PC-3 (cell line): Measurements from ENCODE around the gene C9orf50. TPM values are rescaled to one million over a fixed set of nuclear protein-coding genes. Genes with fewer than 3 reads are reported as not detected.
A peak's percentile ranks its signal among the peaks of the same experiment; 100 is the strongest.

Experiments
- ATAC-seq: fragments of 200-7000 bp; cut with Tn5 transposase; 2 replicates; pipeline ENCODE4 v1.9.1; 2020; ENCODE audit warnings: mild to moderate bottlenecking, moderate library complexity
- BruUV-seq: library from RNA; stranded (reverse); fragments of 400-500 nt; replicated peaks from 2 replicates; lab custom pipeline; 2021; lab: Mats Ljungman, UMichigan
- CTCF ChIA-PET: fragments of 300-600 bp; sonication (Branson Sonifier 250); formaldehyde crosslinking; loops from one replicate; lab custom pipeline; 2022; ENCODE audit warnings: antibody characterized with exemption; lab: Charles Lee
- POLR2A ChIA-PET: fragments of 300-600 bp; sonication (Branson Sonifier 250); formaldehyde crosslinking; loops from one replicate; lab custom pipeline; 2022; ENCODE audit warnings: antibody characterized with exemption; ENCODE audit not compliant: unreplicated experiment; lab: Charles Lee
- DNase-seq: peaks from one replicate; pipeline ENCODE4 v3.0.0-alpha.2; 2015
- H2AFZ ChIP-seq: fragments of 300-600 bp; sonication (generic); 2 replicates; pipeline ENCODE4 v1.6.0; 2016; ENCODE audit warnings: antibody characterized with exemption, low read length
- H3F3A ChIP-seq: fragments of 300-600 bp; sonication (generic); one replicate; pipeline ENCODE4 v1.6.0; 2017; ENCODE audit warnings: antibody characterized with exemption, low read length, control low read depth, mild to moderate bottlenecking; ENCODE audit not compliant: unreplicated experiment
- H3K27ac ChIP-seq: fragments of 300-600 bp; sonication (generic); 2 replicates; pipeline ENCODE4 v1.5.1; 2016; ENCODE audit warnings: mild to moderate bottlenecking, low read length
- H3K27me3 ChIP-seq: fragments of 300-600 bp; sonication (generic); 2 replicates; pipeline ENCODE4 v1.6.1; 2016; ENCODE audit warnings: low read length, mixed read lengths
- H3K36me3 ChIP-seq: fragments of 300-600 bp; sonication (generic); 2 replicates; pipeline ENCODE4 v1.6.1; 2016; ENCODE audit warnings: low read depth, mixed run types, low read length, mixed read lengths
- H3K4me1 ChIP-seq: fragments of 300-600 bp; sonication (generic); 2 replicates; pipeline ENCODE4 v1.5.1; 2016; ENCODE audit warnings: low read length; ENCODE audit not compliant: insufficient read depth
- H3K4me2 ChIP-seq: fragments of 300-600 bp; sonication (generic); 2 replicates; pipeline ENCODE4 v1.6.0; 2016; ENCODE audit warnings: low read length
- H3K4me3 ChIP-seq: fragments of 300-600 bp; sonication (generic); 2 replicates; pipeline ENCODE4 v1.5.1; 2016; ENCODE audit warnings: mild to moderate bottlenecking, low read length, mixed read lengths
- H3K79me2 ChIP-seq: fragments of 300-600 bp; sonication (generic); 2 replicates; pipeline ENCODE4 v1.6.1; 2017; ENCODE audit warnings: low read length, mixed read lengths
- H3K9ac ChIP-seq: fragments of 300-600 bp; sonication (generic); 2 replicates; pipeline ENCODE4 v1.6.0; 2016; ENCODE audit warnings: mild to moderate bottlenecking, low read length
- H3K9me2 ChIP-seq: fragments of 300-600 bp; sonication (generic); replicated peaks from 2 replicates; pipeline ENCODE4 v1.6.1; 2016; ENCODE audit warnings: mixed run types, low read length, mixed read lengths
- H3K9me3 ChIP-seq: fragments of 300-600 bp; sonication (generic); 2 replicates; pipeline ENCODE4 v1.6.1; 2016; ENCODE audit warnings: low read length, mixed read lengths
- H4K20me1 ChIP-seq: fragments of 300-600 bp; sonication (generic); 2 replicates; pipeline ENCODE4 v1.6.1; 2016; ENCODE audit warnings: low read length, mixed read lengths
- EZH2 ChIP-seq: fragments of 300-600 bp; sonication (generic); IDR thresholded peaks from one replicate; pipeline ENCODE4 v1.6.1; 2017; ENCODE audit warnings: antibody characterized with exemption, mild to moderate bottlenecking, low read length; ENCODE audit not compliant: unreplicated experiment
- EZH2phosphoT487 ChIP-seq: fragments of 300-600 bp; sonication (generic); IDR thresholded peaks from 2 replicates; pipeline ENCODE4 v1.6.1; 2018; ENCODE audit warnings: mild to moderate bottlenecking, antibody characterized with exemption, low read length, borderline replicate concordance
- intact Hi-C: fragments of 100-400 bp; cut with micrococcal nuclease; formaldehyde crosslinking; loops from 2 replicates; pipeline ENCODE4 v1.9.0; 2023
- total RNA-seq: library from RNA; depleted of rRNA; stranded (reverse); fragments of >200 nt; gene quantifications from 2 replicates; pipeline ENCODE4 v1.2.3, GENCODE V29; 2014
- TF ChIP-seq, protein P1 (sequence below): fragments of 300-600 bp; sonication (generic); conservative IDR thresholded peaks from 2 replicates; pipeline ENCODE4 v1.5.1; 2017; ENCODE audit warnings: antibody characterized with exemption, low read depth, mild to moderate bottlenecking, low read length

The C9orf50 gene
- total RNA-seq, 1 experiment from 2014 or later, result not detected

DNA sequence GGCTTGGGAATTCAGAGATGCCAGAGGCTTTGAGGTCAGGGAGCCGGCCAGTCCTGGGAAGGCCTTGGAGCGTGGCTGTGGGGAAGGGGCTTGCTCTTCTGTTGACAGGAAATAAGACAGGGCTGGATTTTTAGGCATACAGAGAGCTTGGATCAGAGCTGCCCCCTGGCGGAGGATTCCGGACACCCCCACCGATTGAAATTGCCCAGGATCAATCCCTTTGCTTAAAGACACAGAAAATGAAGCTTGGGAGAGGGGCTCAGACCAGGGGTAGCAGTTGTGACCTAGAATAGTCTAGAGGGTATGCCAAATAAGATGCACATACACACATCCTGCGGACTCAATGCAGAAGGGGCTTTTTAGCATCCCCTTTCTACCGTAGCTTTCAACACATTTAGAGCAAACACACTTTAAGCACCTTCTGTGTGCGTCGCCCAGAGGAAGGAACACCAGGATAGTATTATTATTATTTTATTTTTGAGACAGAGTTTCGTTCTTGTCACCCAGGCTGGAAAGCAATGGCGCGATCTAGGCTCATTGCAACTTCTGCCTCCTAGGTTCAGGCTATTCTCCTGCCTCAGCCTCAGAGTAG is 3.4 kb upstream of the C9orf50 start:
- Histone ChIP-seq H3K27me3 (no peaks in the 10 kb centered on the region), H3K79me2 (peaks cover 34% of the 10 kb centered on the region), H3K4me3 (no peak overlapping the region), H3K4me1 (peaks cover 19% of the 10 kb centered on the region), H3K36me3 (no peaks in the 10 kb centered on the region; the same call in 1 of the 2 replicates), H3K27ac (no peak overlapping the region), H3K4me2 (peak overlapping the region; percentile 46; the same call in 1 of the 2 replicates), H3K9ac (no peak overlapping the region), H3F3A (no peaks in the 10 kb centered on the region), H2AFZ (peak overlapping the region; percentile 4), H4K20me1 (peaks cover 12% of the 10 kb centered on the region; the same call in 1 of the 2 replicates), H3K9me2 (no peaks in the 10 kb centered on the region), H3K9me3 (no peaks in the 10 kb centered on the region)
- ATAC-seq (peak; percentile 31; the same call in 1 of the 2 replicates), DNase-seq (peak; percentile 58)
- intact Hi-C loops, result no loop called here
- TF ChIP-seq EZH2, result no peak
- TF ChIP-seq, protein P1, sequence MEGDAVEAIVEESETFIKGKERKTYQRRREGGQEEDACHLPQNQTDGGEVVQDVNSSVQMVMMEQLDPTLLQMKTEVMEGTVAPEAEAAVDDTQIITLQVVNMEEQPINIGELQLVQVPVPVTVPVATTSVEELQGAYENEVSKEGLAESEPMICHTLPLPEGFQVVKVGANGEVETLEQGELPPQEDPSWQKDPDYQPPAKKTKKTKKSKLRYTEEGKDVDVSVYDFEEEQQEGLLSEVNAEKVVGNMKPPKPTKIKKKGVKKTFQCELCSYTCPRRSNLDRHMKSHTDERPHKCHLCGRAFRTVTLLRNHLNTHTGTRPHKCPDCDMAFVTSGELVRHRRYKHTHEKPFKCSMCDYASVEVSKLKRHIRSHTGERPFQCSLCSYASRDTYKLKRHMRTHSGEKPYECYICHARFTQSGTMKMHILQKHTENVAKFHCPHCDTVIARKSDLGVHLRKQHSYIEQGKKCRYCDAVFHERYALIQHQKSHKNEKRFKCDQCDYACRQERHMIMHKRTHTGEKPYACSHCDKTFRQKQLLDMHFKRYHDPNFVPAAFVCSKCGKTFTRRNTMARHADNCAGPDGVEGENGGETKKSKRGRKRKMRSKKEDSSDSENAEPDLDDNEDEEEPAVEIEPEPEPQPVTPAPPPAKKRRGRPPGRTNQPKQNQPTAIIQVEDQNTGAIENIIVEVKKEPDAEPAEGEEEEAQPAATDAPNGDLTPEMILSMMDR, result peak; percentile 76
- TF ChIP-seq EZH2phosphoT487, result no peak
- POLR2A ChIA-PET, result no interaction called here
- CTCF ChIA-PET, result interaction anchor here (0.7 to 1.7 kb wide), 4 partner anchors 10 to 493 kb away, joined by 3 to 4 read pairs (median 3); no protein-coding TSS in a partner anchor
- no TSS peak for BruUV-seq

GRCh38 chr9:129623331-129623730 is 2.4 kb upstream of the C9orf50 start:
- Histone ChIP-seq H3K4me3 (no peak overlapping the region), H3F3A (no peaks in the 10 kb centered on the region), H3K9ac (no peak overlapping the region), H3K4me1 (peaks cover 19% of the 10 kb centered on the region), H3K4me2 (peak overlapping the region; percentile 19; the same call in 1 of the 2 replicates), H3K9me2 (no peaks in the 10 kb centered on the region), H3K27me3 (no peaks in the 10 kb centered on the region), H3K27ac (no peak overlapping the region), H3K36me3 (no peaks in the 10 kb centered on the region), H4K20me1 (peaks cover 12% of the 10 kb centered on the region; the same call in 1 of the 2 replicates), H3K9me3 (no peaks in the 10 kb centered on the region), H2AFZ (peak overlapping the region; percentile 61; the same call in 1 of the 2 replicates), H3K79me2 (peaks cover 25% of the 10 kb centered on the region)
- BruUV-seq, result no TSS peak
- DNase-seq, result no peak
- ChIA-PET POLR2A (no interaction called here), CTCF (interaction anchor here (0.5 to 1.7 kb wide), 3 partner anchors 157 to 492 kb away, joined by 3 to 7 read pairs (median 4); no protein-coding TSS in a partner anchor)
- TF ChIP-seq EZH2phosphoT487 (no peak), EZH2 (no peak)
- TF ChIP-seq, protein P1, result no peak
- no peak for ATAC-seq
- intact Hi-C loops, result no loop called here
